ENCODE data around the gene GIMD1.
A peak's percentile ranks its signal among the peaks of the same experiment; 100 is the strongest.
"Not testable (repeated sequence)": the region's sequence is repeated elsewhere in the genome, so short reads cannot be mapped to it uniquely, and the experiment has no call there.

Gene GIMD1

GRCh38 chr4:106329041-106329618 lies 39.4 kb downstream of the GIMD1 start:
- Histone ChIP-seq H3K9me2 (replicated peaks; ENCODE audit: control insufficient read depth, low read length) (no peaks in the 10 kb centered on the region), H4K20me1 (ENCODE audit: control insufficient read depth, insufficient read depth, low read depth, low read length) (no peaks in the 10 kb centered on the region), H3K36me3 (ENCODE audit: control insufficient read depth, low read length) (peaks cover 79% of the 10 kb centered on the region), H3K27me3 (ENCODE audit: control insufficient read depth, low read length) (no peaks in the 10 kb centered on the region), H3K27ac (ENCODE audit: low read depth, low read length) (no peak overlapping the region), H3K4me1 (ENCODE audit: control insufficient read depth, low read length) (no peaks in the 10 kb centered on the region), H3F3A (ENCODE audit: control insufficient read depth, insufficient read depth) (peaks cover 11% of the 10 kb centered on the region), H3K4me2 (ENCODE audit: low read length) (no peak overlapping the region), H3K9me3 (ENCODE audit: control insufficient read depth, insufficient read depth, low read length) (no peaks in the 10 kb centered on the region), H3K79me2 (ENCODE audit: control insufficient read depth, low read length) (peaks cover 11% of the 10 kb centered on the region), H3K4me3 (ENCODE audit: low read length) (no peak overlapping the region)
- peak; percentile 61 for TF ChIP-seq CTCF (IDR thresholded peaks at IDR 0.05; ENCODE audit: low read depth, low read length, poor library complexity, severe bottlenecking)
- no peak for TF ChIP-seq EZH2phosphoT487 (IDR thresholded peaks at IDR 0.05; ENCODE audit: borderline replicate concordance, low read length)

GRCh38 chr4:106325800-106326199 lies 42.8 kb downstream of the GIMD1 start:
- Histone ChIP-seq H3K36me3 (ENCODE audit: control insufficient read depth, low read length) (peaks cover 58% of the 10 kb centered on the region), H3K4me2 (ENCODE audit: low read length) (no peak overlapping the region), H3K9me3 (ENCODE audit: control insufficient read depth, insufficient read depth, low read length) (no peaks in the 10 kb centered on the region)

GRCh38 chr4:106323119-106323518 lies 45.5 kb downstream of the GIMD1 start:
- Histone ChIP-seq H3K4me1 (ENCODE audit: control insufficient read depth, low read length) (peaks cover 9% of the 10 kb centered on the region), H4K20me1 (ENCODE audit: control insufficient read depth, insufficient read depth, low read depth, low read length) (0 out of 2 replicates have a peak, but pooled peaks cover 4% of the 10 kb centered on the region), H3K27me3 (ENCODE audit: control insufficient read depth, low read length) (no peaks in the 10 kb centered on the region), H3K79me2 (ENCODE audit: control insufficient read depth, low read length) (peaks cover 59% of the 10 kb centered on the region), H3F3A (ENCODE audit: control insufficient read depth, insufficient read depth) (peaks cover 21% of the 10 kb centered on the region), H3K4me2 (ENCODE audit: low read length) (no peak overlapping the region), H3K9me3 (ENCODE audit: control insufficient read depth, insufficient read depth, low read length) (no peaks in the 10 kb centered on the region), H3K27ac (ENCODE audit: low read depth, low read length) (no peak overlapping the region), H3K9me2 (replicated peaks; ENCODE audit: control insufficient read depth, low read length) (no peaks in the 10 kb centered on the region), H3K4me3 (ENCODE audit: low read length) (no peak overlapping the region), H3K36me3 (ENCODE audit: control insufficient read depth, low read length) (peaks cover 56% of the 10 kb centered on the region)
- TF ChIP-seq EZH2phosphoT487 (IDR thresholded peaks at IDR 0.05; ENCODE audit: borderline replicate concordance, low read length) = no peak
- TF ChIP-seq CTCF (IDR thresholded peaks at IDR 0.05; ENCODE audit: low read depth, low read length, poor library complexity, severe bottlenecking) = no peak

More at GRCh38 chr4:106325800-106326199, 42.8 kb downstream of the GIMD1 start:
- Histone ChIP-seq H3K4me1 (ENCODE audit: control insufficient read depth, low read length) (no peaks in the 10 kb centered on the region), H3K4me3 (ENCODE audit: low read length) (no peak overlapping the region), H4K20me1 (ENCODE audit: control insufficient read depth, insufficient read depth, low read depth, low read length) (no peaks in the 10 kb centered on the region), H3K27ac (ENCODE audit: low read depth, low read length) (no peak overlapping the region), H3K79me2 (ENCODE audit: control insufficient read depth, low read length) (peaks cover 35% of the 10 kb centered on the region), H3F3A (ENCODE audit: control insufficient read depth, insufficient read depth) (peaks cover 17% of the 10 kb centered on the region), H3K9me2 (replicated peaks; ENCODE audit: control insufficient read depth, low read length) (no peaks in the 10 kb centered on the region), H3K27me3 (ENCODE audit: control insufficient read depth, low read length) (no peaks in the 10 kb centered on the region)
- no peak for TF ChIP-seq CTCF (IDR thresholded peaks at IDR 0.05; ENCODE audit: low read depth, low read length, poor library complexity, severe bottlenecking)
- TF ChIP-seq EZH2phosphoT487 (IDR thresholded peaks at IDR 0.05; ENCODE audit: borderline replicate concordance, low read length) = no peak

DNA sequence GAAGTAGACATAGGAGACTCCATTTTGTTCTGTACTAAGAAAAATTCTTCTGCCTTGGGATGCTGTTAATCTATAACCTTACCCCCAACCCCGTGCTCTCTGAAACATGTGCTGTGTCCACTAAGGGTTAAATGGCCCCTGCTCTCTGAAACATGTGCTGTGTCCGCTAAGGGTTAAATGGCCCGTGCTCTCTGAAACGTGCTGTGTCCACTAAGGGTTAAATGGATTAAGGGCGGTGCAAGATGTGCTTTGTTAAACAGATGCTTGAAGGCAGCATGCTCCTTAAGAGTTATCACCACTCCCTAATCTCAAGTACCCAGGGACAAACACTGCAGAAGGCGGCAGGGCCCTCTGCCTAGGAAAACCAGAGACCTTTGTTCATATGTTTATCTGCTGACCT lies 46.8 kb downstream of the GIMD1 start:
- H3K79me2 ChIP-seq (ENCODE audit: control insufficient read depth, low read length) = peaks cover 72% of the 10 kb centered on the region
- peaks cover 17% of the 10 kb centered on the region for H3K4me1 ChIP-seq (ENCODE audit: control insufficient read depth, low read length)
- not testable (repeated sequence) for H3K27me3 ChIP-seq (ENCODE audit: control insufficient read depth, low read length); H3K27ac ChIP-seq (ENCODE audit: low read depth, low read length); H3K4me3 ChIP-seq (ENCODE audit: low read length); H3K9me2 ChIP-seq (replicated peaks; ENCODE audit: control insufficient read depth, low read length); H4K20me1 ChIP-seq (ENCODE audit: control insufficient read depth, insufficient read depth, low read depth, low read length); H3K4me2 ChIP-seq (ENCODE audit: low read length); H3K9me3 ChIP-seq (ENCODE audit: control insufficient read depth, insufficient read depth, low read length)
- peaks cover 47% of the 10 kb centered on the region for H3K36me3 ChIP-seq (ENCODE audit: control insufficient read depth, low read length)
- peaks cover 12% of the 10 kb centered on the region; the same call in 1 of the 2 replicates for H3F3A ChIP-seq (ENCODE audit: control insufficient read depth, insufficient read depth)

DNA sequence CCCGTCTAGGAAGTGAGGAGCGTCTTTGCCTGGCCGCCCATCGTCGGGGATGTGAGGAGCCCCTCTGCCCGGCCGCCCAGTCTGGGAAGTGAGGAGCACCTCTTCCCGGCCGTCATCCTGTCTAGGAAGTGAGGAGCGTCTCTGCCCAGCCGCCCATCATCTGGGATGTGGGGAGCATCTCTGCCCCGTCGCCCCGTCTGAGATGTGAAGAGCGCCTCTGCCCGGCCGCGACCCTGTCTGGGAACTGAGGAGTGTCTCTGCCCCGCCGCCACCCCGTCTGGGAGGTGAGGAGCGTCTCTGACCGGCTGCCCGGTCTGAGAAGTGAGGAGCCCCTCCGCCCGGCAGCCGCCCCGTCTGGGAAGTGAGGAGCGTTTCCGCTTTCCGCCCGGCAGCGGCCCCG lies 47.4 kb downstream of the GIMD1 start:
- H3K79me2 ChIP-seq (ENCODE audit: control insufficient read depth, low read length) = peaks cover 79% of the 10 kb centered on the region

More for the DNA sequence above, 47.4 kb downstream of the GIMD1 start:
- not testable (repeated sequence) for H3K4me2 ChIP-seq (ENCODE audit: low read length); H4K20me1 ChIP-seq (ENCODE audit: control insufficient read depth, insufficient read depth, low read depth, low read length); H3K27ac ChIP-seq (ENCODE audit: low read depth, low read length); H3K9me2 ChIP-seq (replicated peaks; ENCODE audit: control insufficient read depth, low read length); H3K9me3 ChIP-seq (ENCODE audit: control insufficient read depth, insufficient read depth, low read length); H3K27me3 ChIP-seq (ENCODE audit: control insufficient read depth, low read length); H3K4me3 ChIP-seq (ENCODE audit: low read length)
- H3K36me3 ChIP-seq (ENCODE audit: control insufficient read depth, low read length) = peaks cover 46% of the 10 kb centered on the region
- peaks cover 12% of the 10 kb centered on the region; the same call in 1 of the 2 replicates for H3F3A ChIP-seq (ENCODE audit: control insufficient read depth, insufficient read depth)
- peaks cover 17% of the 10 kb centered on the region for H3K4me1 ChIP-seq (ENCODE audit: control insufficient read depth, low read length)
